ENCODE measurements around the gene ARHGEF6.
A peak's percentile ranks its signal among the peaks of the same experiment; 100 is the strongest.
"Not testable (repeated sequence)": the region's sequence is repeated elsewhere in the genome, so short reads cannot be mapped to it uniquely, and the experiment has no call there.

ARHGEF6 gene

GRCh38 chrX:136781180-136781797 lies 557 bp upstream of the ARHGEF6 start:
- peak; percentile 59 for DNase-seq (ENCODE audit: low read depth)

DNA sequence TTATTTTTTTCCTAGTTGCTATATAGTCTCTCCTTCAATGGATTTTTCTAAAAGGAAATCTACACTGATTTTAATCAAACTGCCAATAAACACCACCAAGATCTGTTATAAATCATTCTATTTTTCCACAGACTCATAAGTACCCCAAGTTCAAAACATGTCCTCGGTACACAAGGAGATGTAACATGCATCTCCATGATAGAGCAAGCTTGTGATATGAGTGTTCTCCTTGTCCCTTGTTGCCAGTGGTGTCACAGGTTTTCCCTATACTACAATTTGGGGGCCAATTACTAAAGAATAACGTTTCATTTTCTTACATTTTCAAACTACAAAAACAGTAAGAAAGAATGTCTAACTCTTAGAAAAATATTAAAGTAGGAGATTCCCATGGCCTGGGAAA lies 491 bp downstream of the ARHGEF6 start:
- DNase-seq (ENCODE audit: low read depth): no peak

GRCh38 chrX:136779346-136779781 lies 1.4 kb downstream of the ARHGEF6 start:
- no peak for DNase-seq (ENCODE audit: low read depth)

GRCh38 chrX:136778916-136779315 lies 1.8 kb downstream of the ARHGEF6 start:
- DNase-seq (ENCODE audit: low read depth): no peak

DNA sequence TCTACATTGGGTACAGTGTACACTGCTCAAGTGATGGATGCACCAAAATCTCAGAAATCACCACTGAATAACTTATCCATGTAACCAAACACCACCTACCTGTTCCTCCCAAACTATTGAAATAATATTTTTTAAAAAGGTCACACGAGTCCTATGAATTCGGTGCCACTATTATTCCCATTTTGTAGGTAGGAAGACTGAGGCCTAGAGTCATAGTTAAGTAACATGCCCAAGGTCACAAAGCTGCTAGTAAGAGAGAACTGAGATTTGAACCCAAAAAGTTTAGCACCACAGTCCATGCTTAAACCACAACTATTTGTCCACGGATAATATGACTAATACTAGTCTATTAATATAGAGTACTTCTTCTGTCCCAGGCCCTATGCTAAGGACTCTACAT lies 2.7 kb downstream of the ARHGEF6 start:
- DNase-seq (ENCODE audit: low read depth): no peak

DNA sequence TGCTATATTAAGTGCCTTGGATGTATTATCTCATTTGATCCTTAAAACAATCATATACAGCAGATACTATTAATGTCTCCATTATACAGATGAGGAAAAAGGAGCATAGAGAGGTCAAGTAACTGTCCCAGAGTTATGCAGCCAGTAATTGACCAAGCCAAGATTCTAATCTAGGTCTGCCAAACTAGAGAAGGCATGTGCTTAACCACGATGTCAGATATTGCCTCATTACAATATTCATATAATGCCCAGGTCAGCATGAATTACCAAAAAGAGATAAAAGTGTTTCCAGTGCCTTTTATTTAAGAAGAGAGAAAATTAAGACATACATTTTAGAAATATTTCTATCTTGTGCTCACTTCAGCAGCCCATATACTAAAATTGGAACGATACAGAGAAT lies 7.1 kb downstream of the ARHGEF6 start:
- DNase-seq (ENCODE audit: low read depth): no peak

DNA sequence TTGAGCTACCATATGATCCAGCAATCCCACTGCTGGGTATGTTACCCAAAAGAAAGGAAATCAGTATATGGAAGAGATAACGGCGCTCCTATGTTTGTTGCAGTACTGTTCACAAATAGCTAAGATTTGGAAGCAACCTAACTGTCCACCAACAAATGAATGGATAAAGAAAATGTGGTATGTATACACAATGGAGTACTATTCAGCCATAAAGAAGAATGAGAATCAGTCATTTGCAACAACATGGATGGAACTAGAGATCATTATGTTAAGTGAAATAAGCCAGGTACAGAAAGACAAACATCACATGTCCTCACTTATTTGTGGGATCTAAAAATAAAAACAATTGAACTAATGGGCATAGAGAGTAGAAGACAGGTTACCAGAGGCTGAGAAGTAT lies 8.9 kb downstream of the ARHGEF6 start:
- not testable (repeated sequence) for DNase-seq (ENCODE audit: low read depth)

DNA sequence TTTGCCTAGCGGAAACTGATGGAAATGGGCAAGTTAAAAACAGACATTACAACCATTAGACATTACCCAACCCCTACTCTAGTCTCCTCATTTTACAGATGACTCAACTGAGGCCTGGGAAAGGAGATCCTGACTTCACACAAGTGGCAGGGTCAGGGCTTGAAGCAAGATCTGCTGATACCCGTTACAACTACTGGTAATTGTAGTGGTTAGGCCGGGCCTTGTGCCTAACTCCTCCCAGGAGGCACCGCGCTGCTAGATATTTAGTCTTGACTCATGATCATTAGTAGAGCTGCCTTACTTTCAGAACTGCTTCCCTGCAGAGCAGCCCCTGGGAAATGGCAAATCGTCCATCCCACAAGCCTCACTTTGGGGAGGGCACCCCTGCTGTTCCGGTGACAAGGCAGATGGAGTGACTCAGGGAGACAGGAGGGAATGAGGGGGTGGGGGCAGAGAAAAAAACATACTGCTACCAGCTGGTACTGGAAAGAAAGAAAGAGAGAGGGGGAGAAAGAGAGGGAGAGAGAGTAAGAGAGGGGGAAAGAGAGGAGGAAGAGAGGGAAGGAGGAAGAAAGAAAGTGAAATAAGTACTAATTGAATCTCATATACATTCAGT lies 12.2 kb downstream of the ARHGEF6 start:
- DNase-seq (ENCODE audit: low read depth): peak; percentile 94

DNA sequence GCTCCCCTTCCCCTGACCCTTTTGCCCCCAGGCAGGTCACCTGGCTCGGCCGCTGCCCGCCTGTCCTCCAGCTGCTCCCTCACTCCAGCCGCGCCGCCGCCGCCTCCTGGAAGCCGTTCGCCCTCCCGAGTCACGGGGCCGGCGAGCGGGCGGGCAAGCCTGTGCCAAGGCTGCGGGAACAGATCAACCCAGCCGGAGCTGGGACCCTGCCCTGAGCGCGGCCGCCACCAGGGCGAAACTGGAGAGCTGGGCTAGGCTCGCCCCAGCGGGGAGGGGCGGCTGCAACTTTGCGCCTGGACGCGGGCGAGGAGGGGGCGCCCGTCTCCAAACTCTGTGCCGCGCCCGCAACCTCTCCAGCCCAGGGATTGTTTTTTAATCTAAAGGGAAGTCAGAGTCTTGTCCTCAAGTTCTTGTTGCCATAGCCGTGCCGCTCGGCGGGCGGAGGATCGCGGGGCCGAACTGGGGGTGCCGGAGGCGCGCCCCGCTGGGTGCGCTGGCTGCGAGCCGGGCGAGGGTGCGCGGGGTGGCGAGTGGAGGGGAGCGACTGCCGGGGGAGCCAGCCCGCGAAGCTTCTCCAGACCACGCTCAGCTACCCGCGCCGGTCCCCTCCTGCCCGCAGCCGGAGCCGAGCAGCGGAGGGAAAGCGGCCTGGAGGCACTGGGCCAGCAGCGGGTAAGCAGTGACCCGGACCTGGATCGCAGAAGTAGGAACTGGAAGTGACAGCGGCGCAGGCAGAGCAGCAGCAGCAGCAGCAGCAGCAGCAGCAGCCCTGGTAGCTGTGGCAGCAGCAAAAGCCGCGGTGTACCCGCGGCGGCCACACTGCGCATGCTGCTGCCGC lies 13.4 kb downstream of the ARHGEF6 start:
- DNase-seq (ENCODE audit: low read depth): peak; percentile 54

GRCh38 chrX:136766785-136767103 lies 14.0 kb downstream of the ARHGEF6 start:
- DNase-seq (ENCODE audit: low read depth): no peak

DNA sequence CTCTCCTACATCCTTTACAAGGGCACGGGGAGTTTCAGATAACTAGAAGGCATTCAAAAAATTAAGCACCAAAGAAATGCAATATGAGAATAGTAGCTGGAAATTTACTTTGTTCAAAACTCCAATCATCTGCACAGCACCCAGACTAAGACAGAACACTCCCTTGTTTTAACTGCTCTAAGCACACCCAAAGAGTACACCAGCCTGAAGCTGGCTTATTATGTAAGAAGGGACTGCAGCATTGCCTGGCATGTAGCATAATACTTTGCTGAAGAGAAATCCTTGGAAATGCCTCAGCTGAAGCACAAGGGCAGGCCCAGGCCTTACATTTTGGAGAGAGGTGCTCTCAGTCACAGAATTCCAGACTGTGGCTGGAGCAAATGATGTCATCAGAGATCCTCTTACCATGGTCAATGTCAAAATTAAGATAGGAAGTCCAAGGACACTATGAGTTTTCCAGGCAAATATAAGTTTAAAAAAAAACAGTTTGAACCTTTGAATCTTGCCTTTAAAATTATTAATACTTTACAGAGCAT lies 14.8 kb downstream of the ARHGEF6 start:
- DNase-seq (ENCODE audit: low read depth): no peak

DNA sequence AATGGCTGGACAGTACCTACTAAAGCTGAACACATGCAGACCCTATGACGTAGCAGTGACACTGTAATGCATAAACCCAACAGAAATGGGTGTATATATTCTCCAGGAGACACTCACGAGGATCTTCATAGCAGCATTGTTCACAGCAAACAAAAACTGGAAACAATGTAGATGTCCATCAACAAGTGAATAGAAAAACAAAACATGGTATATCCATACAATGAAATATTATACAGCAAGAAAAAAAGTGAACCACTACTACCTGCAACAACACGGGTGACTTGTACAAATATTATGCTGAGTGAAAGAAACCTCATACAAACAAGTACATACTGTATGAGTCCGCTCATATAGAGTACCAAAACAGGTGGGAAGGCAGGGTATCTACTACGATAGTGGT lies 16.5 kb downstream of the ARHGEF6 start:
- no peak for DNase-seq (ENCODE audit: low read depth)

- no peak for DNase-seq (ENCODE audit: low read depth)
These were observed 17.8 kb downstream of the ARHGEF6 start for GRCh38 chrX:136762820-136763452.

GRCh38 chrX:136761421-136761820 lies 19.3 kb downstream of the ARHGEF6 start:
- no peak for DNase-seq (ENCODE audit: low read depth)

- no peak for DNase-seq (ENCODE audit: low read depth)
These were observed 20.8 kb downstream of the ARHGEF6 start for GRCh38 chrX:136759968-136760367.

DNA sequence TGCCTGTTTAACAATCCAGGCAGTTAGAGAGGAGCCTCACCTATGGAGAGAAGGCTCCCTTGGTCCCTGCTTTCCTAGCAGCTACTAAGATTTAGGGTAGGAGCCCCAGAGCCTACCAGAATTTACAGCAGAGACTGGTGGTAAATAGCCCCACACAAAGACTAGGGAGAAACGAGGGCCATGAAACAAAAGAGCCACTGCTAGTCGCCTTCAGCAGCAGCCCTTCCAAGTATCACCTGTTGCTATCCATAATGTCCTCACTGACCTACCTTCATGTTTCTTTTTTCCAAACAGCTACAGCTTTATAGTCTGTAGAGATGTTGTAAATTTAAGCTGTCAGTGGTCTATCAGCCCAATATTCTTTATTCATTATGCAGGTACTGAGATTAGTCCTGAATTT lies 25.3 kb downstream of the ARHGEF6 start:
- DNase-seq (ENCODE audit: low read depth): no peak

DNA sequence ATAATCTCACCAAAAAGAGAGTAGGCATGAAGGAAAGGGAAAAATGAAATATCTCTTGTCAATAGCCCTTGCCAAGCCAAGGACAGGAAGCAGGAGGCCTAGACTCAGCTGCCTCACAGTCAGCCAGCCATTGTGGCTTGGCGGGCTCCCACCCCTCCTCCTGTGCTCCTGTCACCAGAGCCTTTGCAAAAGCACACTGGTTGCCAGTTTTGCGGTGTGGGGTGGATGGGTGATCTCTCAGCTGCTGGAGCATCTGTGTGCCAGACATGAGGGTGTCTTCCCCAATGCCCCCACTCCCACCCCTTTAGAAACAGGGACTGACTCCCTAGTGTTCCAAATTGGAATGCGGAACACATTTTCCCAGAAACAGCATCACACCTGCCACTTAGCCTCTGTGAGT lies 26.1 kb downstream of the ARHGEF6 start:
- DNase-seq (ENCODE audit: low read depth): no peak

DNA sequence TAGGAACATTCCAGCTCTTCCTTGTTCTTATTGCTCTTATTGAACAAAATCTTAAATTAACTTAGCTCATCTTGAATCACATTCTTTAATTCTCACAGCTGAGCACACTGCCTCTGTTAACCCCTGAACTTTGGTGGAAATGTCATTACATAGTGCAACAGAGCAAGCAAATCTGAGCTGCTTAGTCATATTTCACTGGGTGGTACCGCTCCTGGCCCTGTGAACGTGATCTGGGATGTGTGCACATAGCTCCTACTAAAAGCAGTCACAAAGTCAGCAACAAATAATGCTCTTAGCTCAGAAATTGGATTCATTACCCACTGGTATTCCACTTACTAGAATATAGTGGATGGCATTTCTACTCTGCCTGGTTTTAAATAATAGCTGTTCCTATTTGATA lies 27.9 kb downstream of the ARHGEF6 start:
- peak; percentile 41 for DNase-seq (ENCODE audit: low read depth)

- DNase-seq (ENCODE audit: low read depth): no peak
These were observed 28.4 kb downstream of the ARHGEF6 start for GRCh38 chrX:136752346-136752745.

DNA sequence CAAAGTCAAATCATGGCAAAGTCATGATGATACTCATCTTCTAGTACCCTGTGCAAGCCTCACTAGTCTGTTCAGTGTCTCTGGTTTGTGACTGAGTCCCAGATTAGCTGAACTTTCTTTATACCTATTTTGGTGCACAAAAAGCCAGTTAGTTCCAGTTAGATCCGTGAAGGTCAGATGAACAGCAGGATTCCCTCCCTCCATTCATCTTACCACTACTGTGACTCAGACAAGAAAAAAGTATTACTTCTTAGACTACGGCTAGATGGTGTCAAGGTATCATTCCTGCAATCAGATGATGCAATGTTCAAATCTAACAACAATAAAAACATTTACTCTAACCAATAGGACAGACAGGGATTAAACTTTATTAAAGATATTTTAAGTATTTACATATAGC lies 30.4 kb downstream of the ARHGEF6 start:
- no peak for DNase-seq (ENCODE audit: low read depth)

DNA sequence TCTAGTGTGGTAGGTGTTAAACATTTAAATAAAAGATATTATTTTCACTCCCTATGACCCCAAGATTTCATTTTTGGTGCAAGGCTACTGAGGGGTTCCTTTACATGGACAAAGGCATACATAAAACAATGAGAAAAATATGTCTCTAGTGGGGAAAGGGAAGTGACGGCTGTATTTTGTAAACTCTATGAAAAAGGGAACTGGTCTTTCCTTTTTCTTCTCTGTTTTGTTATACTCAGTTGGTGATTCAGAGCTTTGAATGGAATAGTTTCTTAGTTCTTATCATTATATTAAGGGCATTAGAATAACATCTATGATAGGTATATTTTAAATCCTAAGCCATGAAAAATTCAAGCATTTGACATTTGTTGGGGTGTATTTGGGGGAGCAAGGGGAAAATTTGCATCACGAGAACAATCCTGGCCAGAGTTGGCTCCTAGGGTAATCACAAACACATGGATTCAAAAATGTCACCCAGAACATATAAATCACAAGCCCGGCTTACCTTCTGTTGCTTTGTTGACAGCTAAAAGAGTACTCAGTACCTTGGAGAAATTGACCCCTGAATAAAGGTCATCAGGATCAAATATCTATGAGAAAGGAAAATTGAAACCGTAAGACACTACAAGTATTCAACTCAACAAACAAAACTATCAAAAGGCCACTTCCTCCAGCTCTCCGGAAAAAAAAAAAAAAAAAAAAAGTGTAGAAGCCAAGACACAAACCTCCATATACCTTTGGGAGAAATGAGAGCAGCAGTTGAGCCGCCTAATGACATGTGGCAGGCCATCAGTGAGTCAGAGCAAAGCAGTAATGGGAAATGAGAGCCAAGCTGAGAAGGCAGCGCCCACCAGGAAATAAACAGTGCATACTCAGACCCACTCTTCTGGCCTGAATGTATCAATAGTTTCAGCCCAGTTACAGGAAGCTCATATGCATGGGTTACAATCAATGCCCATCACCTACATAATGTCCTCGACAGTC lies 33.4 kb downstream of the ARHGEF6 start:
- no peak for DNase-seq (ENCODE audit: low read depth)

Data from fibroblast of gingiva (primary cell).